HAP-1 (cell line): ENCODE measurements around the gene BAX.

Experiments used
- DNase-seq, 2 experiments: peaks; one replicate each; pipeline ENCODE4 v3.0.0-alpha.2; 2016 to 2020; ENCODE audit warnings: low spot score in 2 of 2
- H3K27me3 ChIP-seq: fragments of 250-450 bp; sonication (Bioruptor Pico); 2 replicates; pipeline ENCODE4 v1.5.1; 2020; ENCODE audit warnings: low read depth, mild to moderate bottlenecking, moderate library complexity
- H3K36me3 ChIP-seq: fragments of 250-450 bp; sonication (Bioruptor Pico); replicated peaks from 2 replicates; pipeline ENCODE4 v1.5.1; 2020; ENCODE audit warnings: mild to moderate bottlenecking
- H3K4me1 ChIP-seq: fragments of 250-450 bp; sonication (Bioruptor Pico); 2 replicates; pipeline ENCODE4 v1.5.1; 2020; ENCODE audit warnings: mild to moderate bottlenecking
- H3K4me3 ChIP-seq: fragments of 250-450 bp; sonication (Bioruptor Pico); 2 replicates; pipeline ENCODE4 v1.5.1; 2020; ENCODE audit warnings: mild to moderate bottlenecking, moderate library complexity
- H3K9me3 ChIP-seq: fragments of 250-450 bp; sonication (Bioruptor Pico); 2 replicates; pipeline ENCODE4 v1.5.1; 2020; ENCODE audit warnings: mild to moderate bottlenecking, moderate library complexity
- in situ Hi-C: fragments of 300-500 bp; cut with MboI; formaldehyde crosslinking; loops from 3 replicates; pipeline ENCODE4 v1.14.3; 2020; ENCODE audit warnings: low sequenced_read_pairs, inconsistent platforms, mixed read lengths

BAX gene

GRCh38 chr19:48990400-48990799 lies 35.7 kb downstream of the BAX start:
- H3K4me3 ChIP-seq, result no peak overlapping the region
- H3K9me3 ChIP-seq, result no peaks in the 10 kb centered on the region
- in situ Hi-C loops, result no loop called here
- H3K4me1 ChIP-seq, result peaks cover 3% of the 10 kb centered on the region
- DNase-seq, result no peak
- peaks cover 29% of the 10 kb centered on the region for H3K36me3 ChIP-seq
- H3K27me3 ChIP-seq, result no peaks in the 10 kb centered on the region

GRCh38 chr19:48991011-48991609 lies 36.4 kb downstream of the BAX start:
- no peak overlapping the region for H3K4me3 ChIP-seq
- no peaks in the 10 kb centered on the region for H3K27me3 ChIP-seq
- in situ Hi-C loops, result no loop called here
- no peaks in the 10 kb centered on the region for H3K9me3 ChIP-seq
- peaks cover 26% of the 10 kb centered on the region for H3K36me3 ChIP-seq
- peaks cover 3% of the 10 kb centered on the region for H3K4me1 ChIP-seq
- DNase-seq, result no peak

GRCh38 chr19:48991873-48992580 lies 37.4 kb downstream of the BAX start:
- H3K4me1 ChIP-seq, result peaks cover 3% of the 10 kb centered on the region
- no peaks in the 10 kb centered on the region for H3K27me3 ChIP-seq
- peaks cover 22% of the 10 kb centered on the region for H3K36me3 ChIP-seq
- H3K9me3 ChIP-seq, result no peaks in the 10 kb centered on the region
- peak overlapping the region; percentile 72 for H3K4me3 ChIP-seq
- in situ Hi-C loops, result no loop called here
- peak; percentile 56 to 74 for DNase-seq

- peaks cover 18% of the 10 kb centered on the region for H3K36me3 ChIP-seq
- DNase-seq, result peak in 1 of 2 experiments; percentile 36
- in situ Hi-C loops, result no loop called here
Observed at GRCh38 chr19:48992581-48993174, 38.0 kb downstream of the BAX start.

GRCh38 chr19:48993175-48994034 lies 38.7 kb downstream of the BAX start, which contains the start of the genes GYS1 and RUVBL2:
TSS of gene GYS1 (minus strand) at chr19:48993309. CDS start at chr19:48993112, 197 bp downstream.
TSS of gene RUVBL2 (plus strand) at chr19:48993887. CDS start at chr19:48993912, 25 bp downstream.
- in situ Hi-C loops, result no loop called here

More at GRCh38 chr19:48992581-48993174, 38.0 kb downstream of the BAX start:
- Histone ChIP-seq H3K9me3 (no peaks in the 10 kb centered on the region), H3K4me3 (peak overlapping the region; percentile 72), H3K4me1 (peaks cover 3% of the 10 kb centered on the region), H3K27me3 (no peaks in the 10 kb centered on the region)

GRCh38 chr19:48994035-48994386 lies 39.3 kb downstream of the BAX start:
- Histone ChIP-seq H3K4me3 (peak overlapping the region; percentile 72), H3K27me3 (no peaks in the 10 kb centered on the region), H3K4me1 (peaks cover 3% of the 10 kb centered on the region), H3K9me3 (no peaks in the 10 kb centered on the region), H3K36me3 (peaks cover 9% of the 10 kb centered on the region)
- in situ Hi-C loops, result no loop called here
- DNase-seq, result no peak

More at GRCh38 chr19:48993175-48994034, 38.7 kb downstream of the BAX start, which contains the start of the genes GYS1 and RUVBL2:
- peak within 1 kb of the TSS; percentile 72 for H3K4me3 ChIP-seq
- H3K27me3 ChIP-seq, result no peaks in the 10 kb centered on the region
- DNase-seq, result peak; percentile 97 to 100
- peaks cover 11% of the 10 kb centered on the region for H3K36me3 ChIP-seq
- H3K4me1 ChIP-seq, result peaks cover 3% of the 10 kb centered on the region
- no peaks in the 10 kb centered on the region for H3K9me3 ChIP-seq

- Histone ChIP-seq H3K4me3 (no peak overlapping the region), H3K27me3 (no peaks in the 10 kb centered on the region), H3K9me3 (no peaks in the 10 kb centered on the region), H3K4me1 (peaks cover 3% of the 10 kb centered on the region), H3K36me3 (peaks cover 28% of the 10 kb centered on the region)
- in situ Hi-C loops, result no loop called here
- peak; percentile 78 to 88 for DNase-seq
Observed at GRCh38 chr19:48997972-48998371, 43.3 kb downstream of the BAX start.

- peaks cover 43% of the 10 kb centered on the region for H3K36me3 ChIP-seq
- H3K4me1 ChIP-seq, result peaks cover 3% of the 10 kb centered on the region
- no peak overlapping the region for H3K4me3 ChIP-seq
- DNase-seq, result peak; percentile 60 to 85
- in situ Hi-C loops, result no loop called here
- no peaks in the 10 kb centered on the region for H3K9me3 ChIP-seq
- no peaks in the 10 kb centered on the region for H3K27me3 ChIP-seq
Observed at GRCh38 chr19:48999481-49000325, 45.0 kb downstream of the BAX start.

GRCh38 chr19:49004133-49004532 lies 49.5 kb downstream of the BAX start:
- H3K36me3 ChIP-seq, result peaks cover 69% of the 10 kb centered on the region
- in situ Hi-C loops, result no loop called here

GRCh38 chr19:49004964-49005614 lies 50.4 kb downstream of the BAX start:
- no peak overlapping the region for H3K4me3 ChIP-seq
- H3K9me3 ChIP-seq, result no peaks in the 10 kb centered on the region
- H3K4me1 ChIP-seq, result no peaks in the 10 kb centered on the region
- H3K36me3 ChIP-seq, result peaks cover 70% of the 10 kb centered on the region
- in situ Hi-C loops, result no loop called here
- no peak for DNase-seq
- H3K27me3 ChIP-seq, result no peaks in the 10 kb centered on the region

More at GRCh38 chr19:49004133-49004532, 49.5 kb downstream of the BAX start:
- H3K27me3 ChIP-seq, result no peaks in the 10 kb centered on the region
- no peak overlapping the region for H3K4me3 ChIP-seq
- H3K9me3 ChIP-seq, result no peaks in the 10 kb centered on the region
- H3K4me1 ChIP-seq, result no peaks in the 10 kb centered on the region
- DNase-seq, result no peak

GRCh38 chr19:49006905-49007304 lies 52.2 kb downstream of the BAX start:
- H3K27me3 ChIP-seq, result no peaks in the 10 kb centered on the region
- no peak for DNase-seq
- in situ Hi-C loops, result no loop called here
- no peaks in the 10 kb centered on the region for H3K9me3 ChIP-seq
- H3K4me3 ChIP-seq, result no peak overlapping the region
- H3K36me3 ChIP-seq, result peaks cover 80% of the 10 kb centered on the region
- no peaks in the 10 kb centered on the region for H3K4me1 ChIP-seq

- Histone ChIP-seq H3K4me3 (no peak overlapping the region), H3K27me3 (no peaks in the 10 kb centered on the region), H3K9me3 (no peaks in the 10 kb centered on the region), H3K36me3 (peaks cover 79% of the 10 kb centered on the region), H3K4me1 (no peaks in the 10 kb centered on the region)
- in situ Hi-C loops, result no loop called here
- no peak for DNase-seq
Observed at GRCh38 chr19:49009828-49010227, 55.2 kb downstream of the BAX start.
